GM23338 (cell line): ENCODE data around the gene PKD1L1. TPM values are rescaled to one million over a fixed set of nuclear protein-coding genes. Genes with fewer than 3 reads are reported as not detected.

Experiments
- ATAC-seq: fragments of 200-7000 bp; cut with Tn5 transposase; 3 replicates; pipeline ENCODE4 v1.9.1; 2020
- DNase-seq: peaks from one replicate; pipeline ENCODE4 v3.0.0-alpha.2; 2015; ENCODE audit warnings: low spot score
- H2AFZ ChIP-seq: fragments of 200-600 bp; sonication (generic); 2 replicates; pipeline ENCODE4 v1.8.0; 2016; ENCODE audit warnings: antibody characterized with exemption, mild to moderate bottlenecking, moderate library complexity
- H3F3A ChIP-seq: fragments of 200-600 bp; sonication (generic); replicated peaks from 2 replicates; pipeline ENCODE4 v1.8.0; 2017; ENCODE audit warnings: antibody characterized with exemption, mixed run types, low read depth
- H3K27ac ChIP-seq: fragments of 200-600 bp; sonication (generic); 2 replicates; pipeline ENCODE4 v1.6.1; 2016; ENCODE audit warnings: low read depth
- H3K27me3 ChIP-seq: fragments of 200-600 bp; sonication (generic); 2 replicates; pipeline ENCODE4 v1.8.0; 2016; ENCODE audit warnings: mild to moderate bottlenecking, mixed run types, moderate library complexity; ENCODE audit not compliant: insufficient read depth
- H3K36me3 ChIP-seq: fragments of 200-600 bp; sonication (generic); 2 replicates; pipeline ENCODE4 v1.8.0; 2016; ENCODE audit warnings: mild to moderate bottlenecking; ENCODE audit not compliant: insufficient read depth
- H3K4me1 ChIP-seq: fragments of 200-600 bp; sonication (generic); 2 replicates; pipeline ENCODE4 v1.8.0; 2016; ENCODE audit warnings: mild to moderate bottlenecking, moderate library complexity; ENCODE audit not compliant: insufficient read depth
- H3K4me2 ChIP-seq: fragments of 200-600 bp; sonication (generic); 2 replicates; pipeline ENCODE4 v1.7.1; 2017; ENCODE audit warnings: mixed run types
- H3K4me3 ChIP-seq: fragments of 200-600 bp; sonication (generic); 2 replicates; pipeline ENCODE4 v1.6.1; 2016; ENCODE audit warnings: mixed run types
- H3K79me2 ChIP-seq: fragments of 200-600 bp; sonication (generic); replicated peaks from 2 replicates; pipeline ENCODE4 v1.8.0; 2017; ENCODE audit warnings: mild to moderate bottlenecking; ENCODE audit not compliant: insufficient read depth
- H3K9me2 ChIP-seq: fragments of 200-600 bp; sonication (generic); 2 replicates; pipeline ENCODE4 v1.8.0; 2017; ENCODE audit not compliant: insufficient read depth
- H4K20me1 ChIP-seq: fragments of 200-600 bp; sonication (generic); replicated peaks from 2 replicates; pipeline ENCODE4 v1.8.0; 2017; ENCODE audit warnings: mild to moderate bottlenecking; ENCODE audit not compliant: insufficient read depth
- H3K27ac Mint-ChIP-seq: 2 replicates; pipeline ENCODE4 v1.8.0; 2020; ENCODE audit warnings: inconsistent platforms, mild to moderate bottlenecking, moderate library complexity, mixed read lengths
- H3K27me3 Mint-ChIP-seq: 3 replicates; pipeline ENCODE4 v1.8.0; 2022; ENCODE audit warnings: low read depth, mild to moderate bottlenecking, moderate library complexity, mixed read lengths, inconsistent platforms; ENCODE audit not compliant: insufficient read depth, poor library complexity
- H3K36me3 Mint-ChIP-seq: 3 replicates; pipeline ENCODE4 v1.8.0; 2021; ENCODE audit warnings: low read depth, mild to moderate bottlenecking, inconsistent platforms, moderate library complexity, mixed read lengths
- H3K4me1 Mint-ChIP-seq: 3 replicates; pipeline ENCODE4 v1.8.0; 2020; ENCODE audit warnings: mild to moderate bottlenecking, inconsistent platforms, mixed read lengths
- H3K4me3 Mint-ChIP-seq: 3 replicates; pipeline ENCODE4 v1.8.0; 2021; ENCODE audit warnings: moderate library complexity, mild to moderate bottlenecking, inconsistent platforms, mixed read lengths
- H3K9me3 Mint-ChIP-seq: 3 replicates; pipeline ENCODE4 v1.8.0; 2020; ENCODE audit warnings: moderate library complexity, mild to moderate bottlenecking, inconsistent platforms, mixed read lengths
- CREB1 ChIP-seq: fragments of 250-450 bp; sonication (Bioruptor Pico); IDR thresholded peaks from 2 replicates; pipeline ENCODE4 v1.5.0; 2020; ENCODE audit warnings: low read depth, mild to moderate bottlenecking, moderate library complexity
- POLR2AphosphoS5 ChIP-seq: IDR thresholded peaks from 2 replicates; pipeline ENCODE4 v1.6.1; 2016; ENCODE audit warnings: antibody characterized with exemption, low read depth
- REST ChIP-seq: IDR thresholded peaks from one replicate; pipeline ENCODE4 v1.6.1; 2018; ENCODE audit warnings: antibody characterized with exemption; ENCODE audit not compliant: unreplicated experiment
- ZNF331 ChIP-seq: fragments of 250-450 bp; sonication (Bioruptor Pico); IDR thresholded peaks from 2 replicates; pipeline ENCODE4 v1.5.0; 2020; ENCODE audit warnings: low read depth, mild to moderate bottlenecking, moderate library complexity
- ZNF462 ChIP-seq: fragments of 250-450 bp; sonication (Bioruptor Pico); IDR thresholded peaks from 2 replicates; pipeline ENCODE4 v1.5.0; 2020; ENCODE audit warnings: mild to moderate bottlenecking, moderate library complexity
- polyA plus RNA-seq: library from polyadenylated mRNA; unstranded; fragments of >200 nt; fragmentation: Nextera tagmentation; extraction: Ambion mirVana; gene quantifications from 2 replicates; pipeline ENCODE4 v1.2.1, GENCODE V29; 2016
- total RNA-seq: library from RNA; depleted of rRNA; stranded (reverse); fragments of >200 nt; shearing (Covaris generic); gene quantifications from 2 replicates; pipeline ENCODE4 v1.2.3, GENCODE V29; 2014

Gene PKD1L1
- total and polyA plus RNA-seq, 2 experiments from 2014 or later = 0.03 TPM; not detected in 1

DNA sequence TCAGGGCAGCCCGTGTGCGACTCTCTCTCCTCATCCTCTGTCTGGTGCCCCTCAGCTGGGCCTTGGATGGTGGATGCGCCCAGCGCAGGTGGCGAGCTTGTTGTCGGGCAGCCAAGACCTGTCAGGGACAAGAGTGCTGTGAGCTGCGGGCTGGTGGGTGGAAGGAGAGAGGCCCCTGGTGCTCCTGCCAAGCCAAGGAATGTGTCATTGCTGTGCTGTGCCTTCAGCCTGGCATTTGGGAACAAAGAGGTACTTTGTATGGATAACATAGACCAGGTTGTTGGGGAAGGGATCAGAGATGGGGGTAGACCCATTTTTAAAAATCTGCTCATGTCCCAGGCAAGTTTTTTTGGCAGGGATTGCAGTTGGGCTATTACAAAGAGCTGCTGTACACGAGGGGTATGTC, 120.9 kb downstream of the PKD1L1 start:
- no peaks in the 10 kb centered on the region for H3F3A ChIP-seq
- H3K27ac ChIP-seq = no peak overlapping the region
- no peak for DNase-seq
- H3K9me3 Mint-ChIP-seq = no peaks in the 10 kb centered on the region
- no peaks in the 10 kb centered on the region for H3K79me2 ChIP-seq
- H2AFZ ChIP-seq = no peak overlapping the region; the same call in 1 of the 2 replicates
- no peak overlapping the region for H3K27ac Mint-ChIP-seq
- H3K36me3 Mint-ChIP-seq = no peaks in the 10 kb centered on the region
- H3K4me1 Mint-ChIP-seq = no peaks in the 10 kb centered on the region
- H3K4me3 ChIP-seq = no peak overlapping the region
- peaks cover 2% of the 10 kb centered on the region for H3K27me3 Mint-ChIP-seq
- H3K9me2 ChIP-seq = no peaks in the 10 kb centered on the region
- ATAC-seq = no peak
- no peaks in the 10 kb centered on the region for H3K27me3 ChIP-seq
- no peak overlapping the region for H3K4me2 ChIP-seq
- TF ChIP-seq ZNF462 (CRISPR knock-in tag) (no peak), CREB1 (CRISPR knock-in tag) (no peak), REST (no peak), ZNF331 (CRISPR knock-in tag) (no peak), POLR2AphosphoS5 (no peak)
- no peaks in the 10 kb centered on the region for H3K4me1 ChIP-seq
- no peaks in the 10 kb centered on the region for H4K20me1 ChIP-seq
- H3K36me3 ChIP-seq = no peaks in the 10 kb centered on the region
- H3K4me3 Mint-ChIP-seq = no peak overlapping the region
